Measurements from ENCODE around the gene PRELID1. TPM values are rescaled to one million over a fixed set of nuclear protein-coding genes. Genes with fewer than 3 reads are reported as not detected.

The PRELID1 gene
- total and polyA plus RNA-seq, 10 of the 15 experiments (the other 5 are each of a cell fraction or from before 2014, with no cell fraction given): 30.9 to 584 (median 254) TPM

DNA sequence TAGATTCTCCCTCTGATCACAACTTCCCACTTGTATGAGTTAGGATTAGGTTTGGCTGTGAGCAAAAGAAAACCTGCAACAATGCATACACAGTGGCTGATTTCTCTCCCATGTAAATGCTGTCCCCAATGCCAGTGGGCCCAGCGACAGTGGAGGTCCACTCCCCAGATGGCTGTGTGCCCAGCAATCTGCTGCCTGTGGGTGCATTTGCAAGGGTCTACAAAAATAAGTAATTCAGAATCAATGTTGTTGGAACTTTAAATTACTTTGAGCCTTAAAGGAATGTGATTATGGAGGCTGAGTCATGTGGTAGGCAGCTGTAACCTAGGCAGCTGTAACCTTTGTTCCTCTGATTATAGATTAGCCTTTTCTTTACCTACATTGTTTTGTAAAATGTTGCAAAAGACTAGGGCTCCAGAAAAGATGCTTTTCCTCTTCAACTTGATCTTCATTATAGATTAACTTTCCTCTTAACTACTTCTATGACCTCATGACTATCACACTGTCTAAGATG lies 22.3 kb downstream of the PRELID1 start:
- FAIRE-seq: no peak
- CTCF ChIA-PET: interaction anchor here (0.9 to 1.8 kb wide), 3 partner anchors 16 to 39 kb away, joined by 3 to 5 read pairs (median 3); no protein-coding TSS in a partner anchor

More for the DNA sequence above, 22.3 kb downstream of the PRELID1 start:
- H3K4me2 ChIP-seq (ENCODE audit: control insufficient read depth, insufficient read depth): no peak overlapping the region
- H3K4me1 ChIP-seq (ENCODE audit: control insufficient read depth, insufficient read depth, low read length): peaks cover 3% of the 10 kb centered on the region
- no peak for DNase-seq (ENCODE audit: low read depth, low spot score)
- no peaks in the 10 kb centered on the region for H3K27me3 ChIP-seq (replicated peaks in 1 of 2; ENCODE audit: control insufficient read depth in 2 of 2, insufficient read depth in 2 of 2, low read length in 1 of 2)
- H3K4me3 ChIP-seq: no peak overlapping the region
- no peak overlapping the region for H3K9ac ChIP-seq (ENCODE audit: control insufficient read depth, insufficient read depth, low read length)
- ChIA-PET RAD21 (ENCODE audit: unreplicated experiment) (no interaction called here), POLR2A (interaction anchor here (1.0 kb wide), 1 partner anchor 78 kb away, joined by 3 read pairs; no protein-coding TSS in a partner anchor), SMC1A (ENCODE audit: uncharacterized antibody, unreplicated experiment) (interaction anchor here (1.3 kb wide), 1 partner anchor 211 kb away, joined by 3 read pairs; no protein-coding TSS in a partner anchor)
- 100% methylated on average over 1 of the region's 1 CpG for WGBS (ENCODE audit: insufficient coverage, insufficient replicate concordance, low lambda C conversion rate, missing lambda C conversion rate)
- no peak overlapping the region for H2AFZ ChIP-seq (ENCODE audit: control insufficient read depth, low read depth, low read length)
- BruUV-seq (replicated peaks): TSS peak; percentile 27
- no peaks in the 10 kb centered on the region for H3K79me2 ChIP-seq (ENCODE audit: control insufficient read depth, insufficient read depth, low read length)
- no peak overlapping the region for H3K27ac ChIP-seq (ENCODE audit: control insufficient read depth, insufficient read depth)
- intact Hi-C loops (cut with micrococcal nuclease; ENCODE audit: unreplicated experiment): no loop called here
- H3K9me3 ChIP-seq (replicated peaks; ENCODE audit: control insufficient read depth, insufficient read depth, low read length): no peaks in the 10 kb centered on the region
- TF ChIP-seq IKZF2 (IDR thresholded peaks at IDR 0.05) (no peak), NFIC (IDR thresholded peaks at IDR 0.05; ENCODE audit: low read depth, low read length) (no peak), WRNIP1 (IDR thresholded peaks at IDR 0.05; ENCODE audit: borderline replicate concordance, low read depth, low read length) (no peak), DPF2 (IDR thresholded peaks at IDR 0.05) (no peak), NRF1 (conservative IDR thresholded peaks at IDR 0.05; ENCODE audit: low read depth, low read length) (no peak), SUZ12 (IDR thresholded peaks at IDR 0.05; ENCODE audit: unreplicated experiment) (no peak), HDAC6 (IDR thresholded peaks at IDR 0.05; ENCODE audit: unreplicated experiment) (no peak), HDGF (IDR thresholded peaks at IDR 0.05) (no peak), FOXM1 (IDR thresholded peaks at IDR 0.05; ENCODE audit: low read depth, low read length) (no peak), CHD1 (IDR thresholded peaks at IDR 0.05; ENCODE audit: low read depth, low read length) (no peak)
- TF ChIP-seq, protein P1, sequence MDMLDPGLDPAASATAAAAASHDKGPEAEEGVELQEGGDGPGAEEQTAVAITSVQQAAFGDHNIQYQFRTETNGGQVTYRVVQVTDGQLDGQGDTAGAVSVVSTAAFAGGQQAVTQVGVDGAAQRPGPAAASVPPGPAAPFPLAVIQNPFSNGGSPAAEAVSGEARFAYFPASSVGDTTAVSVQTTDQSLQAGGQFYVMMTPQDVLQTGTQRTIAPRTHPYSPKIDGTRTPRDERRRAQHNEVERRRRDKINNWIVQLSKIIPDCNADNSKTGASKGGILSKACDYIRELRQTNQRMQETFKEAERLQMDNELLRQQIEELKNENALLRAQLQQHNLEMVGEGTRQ (IDR thresholded peaks at IDR 0.05; ENCODE audit: borderline replicate concordance, low read depth, low read length): no peak
- TF ChIP-seq, protein P2, sequence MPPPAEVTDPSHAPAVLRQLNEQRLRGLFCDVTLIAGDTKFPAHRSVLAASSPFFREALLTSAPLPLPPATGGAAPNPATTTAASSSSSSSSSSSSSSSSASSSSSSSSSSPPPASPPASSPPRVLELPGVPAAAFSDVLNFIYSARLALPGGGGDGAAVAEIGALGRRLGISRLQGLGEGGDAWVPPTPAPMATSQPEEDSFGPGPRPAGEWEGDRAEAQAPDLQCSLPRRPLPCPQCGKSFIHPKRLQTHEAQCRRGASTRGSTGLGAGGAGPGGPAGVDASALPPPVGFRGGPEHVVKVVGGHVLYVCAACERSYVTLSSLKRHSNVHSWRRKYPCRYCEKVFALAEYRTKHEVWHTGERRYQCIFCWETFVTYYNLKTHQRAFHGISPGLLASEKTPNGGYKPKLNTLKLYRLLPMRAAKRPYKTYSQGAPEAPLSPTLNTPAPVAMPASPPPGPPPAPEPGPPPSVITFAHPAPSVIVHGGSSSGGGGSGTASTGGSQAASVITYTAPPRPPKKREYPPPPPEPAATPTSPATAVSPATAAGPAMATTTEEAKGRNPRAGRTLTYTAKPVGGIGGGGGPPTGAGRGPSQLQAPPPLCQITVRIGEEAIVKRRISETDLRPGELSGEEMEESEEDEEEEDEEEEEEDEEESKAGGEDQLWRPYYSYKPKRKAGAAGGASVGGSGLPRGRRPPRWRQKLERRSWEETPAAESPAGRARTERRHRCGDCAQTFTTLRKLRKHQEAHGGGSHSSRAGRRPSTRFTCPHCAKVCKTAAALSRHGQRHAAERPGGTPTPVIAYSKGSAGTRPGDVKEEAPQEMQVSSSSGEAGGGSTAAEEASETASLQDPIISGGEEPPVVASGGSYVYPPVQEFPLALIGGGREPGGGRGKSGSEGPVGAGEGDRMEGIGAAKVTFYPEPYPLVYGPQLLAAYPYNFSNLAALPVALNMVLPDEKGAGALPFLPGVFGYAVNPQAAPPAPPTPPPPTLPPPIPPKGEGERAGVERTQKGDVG (CRISPR knock-in tag; IDR thresholded peaks at IDR 0.05): no peak
- H4K20me1 ChIP-seq (ENCODE audit: control insufficient read depth, insufficient read depth): no peaks in the 10 kb centered on the region; the same call in 1 of the 2 replicates
- H3K36me3 ChIP-seq (ENCODE audit: control insufficient read depth in 2 of 2, insufficient read depth in 2 of 2, low read length in 1 of 2): peaks cover 7 to 14% of the 10 kb centered on the region in 2 experiments
- no peak for ATAC-seq
- in situ Hi-C loops (cut with MboI): no loop called here
